H9 (cell line): ENCODE data around the gene PDZD8. TPM values are rescaled to one million over a fixed set of nuclear protein-coding genes. Genes with fewer than 3 reads are reported as not detected.

Source experiments
- DNase-seq: peaks from one replicate; pipeline ENCODE4 v3.0.0-alpha.2; 2017
- H2AFZ ChIP-seq: one replicate; pipeline ENCODE4 v1.6.1; 2013; ENCODE audit warnings: mild to moderate bottlenecking, low read length, control low read depth, moderate library complexity
- H2AK5ac ChIP-seq: 2 replicates; pipeline ENCODE4 v1.6.1; 2013; ENCODE audit warnings: low read length, control low read depth, mixed read lengths; ENCODE audit not compliant: insufficient read length
- H2BK120ac ChIP-seq: one replicate; pipeline ENCODE4 v1.6.1; 2013; ENCODE audit warnings: low read depth, mild to moderate bottlenecking, low read length, control low read depth, inconsistent platforms; ENCODE audit not compliant: poor library complexity, severe bottlenecking
- H2BK12ac ChIP-seq: 2 replicates; pipeline ENCODE4 v1.6.1; 2013; ENCODE audit warnings: low read length, control low read depth, mixed read lengths, low read depth; ENCODE audit not compliant: insufficient read length
- H2BK15ac ChIP-seq: 2 replicates; pipeline ENCODE4 v1.6.1; 2013; ENCODE audit warnings: low read depth, low read length, control low read depth
- H2BK20ac ChIP-seq: one replicate; pipeline ENCODE4 v1.6.1; 2013; ENCODE audit warnings: low read depth, mild to moderate bottlenecking, low read length, control low read depth, inconsistent platforms; ENCODE audit not compliant: poor library complexity, severe bottlenecking
- H2BK5ac ChIP-seq: 2 replicates; pipeline ENCODE4 v1.6.1; 2013; ENCODE audit warnings: low read length, control low read depth, mixed read lengths; ENCODE audit not compliant: insufficient read length
- H3K14ac ChIP-seq: 2 replicates; pipeline ENCODE4 v1.6.1; 2013; ENCODE audit warnings: low read length, control low read depth; ENCODE audit not compliant: insufficient read depth
- H3K18ac ChIP-seq: 2 replicates; pipeline ENCODE4 v1.6.1; 2013; ENCODE audit warnings: low read depth, mild to moderate bottlenecking, mixed read lengths, low read length, control low read depth; ENCODE audit not compliant: insufficient read length
- H3K23ac ChIP-seq: 2 replicates; pipeline ENCODE4 v1.6.1; 2013; ENCODE audit warnings: low read length, control low read depth, mixed read lengths, low read depth; ENCODE audit not compliant: insufficient read length
- H3K23me2 ChIP-seq: 2 replicates; pipeline ENCODE4 v1.6.1; 2013; ENCODE audit warnings: low read depth, mild to moderate bottlenecking, mixed read lengths, low read length, control low read depth; ENCODE audit not compliant: insufficient read length, poor library complexity, severe bottlenecking
- H3K27ac ChIP-seq: 2 replicates; pipeline ENCODE4 v1.5.1; 2013; ENCODE audit warnings: low read length, control low read depth, mixed read lengths, low read depth; ENCODE audit not compliant: insufficient read length
- H3K27me3 ChIP-seq: 2 replicates; pipeline ENCODE4 v1.6.1; 2013; ENCODE audit warnings: low read length, control low read depth, inconsistent platforms; ENCODE audit not compliant: insufficient read depth
- H3K4ac ChIP-seq: 2 replicates; pipeline ENCODE4 v1.6.1; 2013; ENCODE audit warnings: low read depth, mild to moderate bottlenecking, control low read depth, inconsistent platforms, low read length, moderate library complexity
- H3K4me1 ChIP-seq: 2 replicates; pipeline ENCODE4 v1.6.1; 2013; ENCODE audit warnings: low read length, control low read depth, inconsistent platforms; ENCODE audit not compliant: insufficient read depth
- H3K4me2 ChIP-seq: 2 replicates; pipeline ENCODE4 v1.6.1; 2013; ENCODE audit warnings: low read length, control low read depth, mixed read lengths; ENCODE audit not compliant: insufficient read length, insufficient read depth
- H3K56ac ChIP-seq: 2 replicates; pipeline ENCODE4 v1.6.1; 2013; ENCODE audit warnings: low read depth, mild to moderate bottlenecking, mixed read lengths, low read length, control low read depth; ENCODE audit not compliant: insufficient read length
- H3K79me1 ChIP-seq: 2 replicates; pipeline ENCODE4 v1.6.1; 2013; ENCODE audit warnings: low read depth, mild to moderate bottlenecking, moderate library complexity, low read length, control low read depth, inconsistent platforms; ENCODE audit not compliant: insufficient read depth, poor library complexity, severe bottlenecking
- H3K79me2 ChIP-seq: 2 replicates; pipeline ENCODE4 v1.6.1; 2013; ENCODE audit warnings: low read length, control low read depth, inconsistent platforms; ENCODE audit not compliant: insufficient read depth
- H3K9ac ChIP-seq: 2 replicates; pipeline ENCODE4 v1.6.1; 2013; ENCODE audit warnings: low read length, control low read depth, mixed read lengths; ENCODE audit not compliant: insufficient read length; ENCODE audit errors: extremely low read depth
- H3K9me3 ChIP-seq: one replicate; pipeline ENCODE4 v1.6.1; 2013; ENCODE audit warnings: low read depth, low read length, inconsistent platforms; ENCODE audit not compliant: control insufficient read depth
- H3T11ph ChIP-seq: one replicate; pipeline ENCODE4 v1.6.1; 2013; ENCODE audit warnings: mild to moderate bottlenecking, low read length, control low read depth, inconsistent platforms
- H4K20me1 ChIP-seq: one replicate; pipeline ENCODE4 v1.6.1; 2013; ENCODE audit not compliant: control insufficient read depth, insufficient read length, insufficient read depth
- H4K5ac ChIP-seq: 2 replicates; pipeline ENCODE4 v1.6.1; 2013; ENCODE audit warnings: low read depth, mild to moderate bottlenecking, mixed read lengths, low read length, control low read depth; ENCODE audit not compliant: insufficient read length
- H4K8ac ChIP-seq: replicated peaks from 2 replicates; pipeline ENCODE4 v1.6.1; 2013; ENCODE audit warnings: low read length, control low read depth, mixed read lengths, low read depth; ENCODE audit not compliant: insufficient read length
- H4K91ac ChIP-seq: 2 replicates; pipeline ENCODE4 v1.6.1; 2013; ENCODE audit warnings: low read depth, mild to moderate bottlenecking, moderate library complexity, mixed read lengths, low read length, control low read depth; ENCODE audit not compliant: insufficient read length
- H3K27ac Mint-ChIP-seq, 3 experiments: 2 replicates in 2 of 3; 3 replicates in 1 of 3; pipeline ENCODE4 v1.8.0; 2020 to 2021; ENCODE audit warnings: mixed read lengths in 3 of 3, mild to moderate bottlenecking in 1 of 3, moderate library complexity in 1 of 3
- H3K27me3 Mint-ChIP-seq: 2 replicates; pipeline ENCODE4 v1.8.0; 2021; ENCODE audit warnings: low read depth, mild to moderate bottlenecking, moderate library complexity, mixed read lengths
- H3K36me3 Mint-ChIP-seq, 3 experiments: 2 replicates in 2 of 3; 3 replicates in 1 of 3; pipeline ENCODE4 v1.8.0; 2020 to 2021; ENCODE audit warnings: low read depth in 3 of 3, mixed read lengths in 3 of 3; ENCODE audit not compliant: insufficient read depth in 1 of 3
- H3K4me1 Mint-ChIP-seq, 2 experiments: 2 replicates each; pipeline ENCODE4 v1.8.0; 2020; ENCODE audit warnings: mixed read lengths in 2 of 2
- H3K4me3 Mint-ChIP-seq, 2 experiments: 2 replicates in 1 of 2; 3 replicates in 1 of 2; pipeline ENCODE4 v1.8.0; 2020 to 2021; ENCODE audit warnings: mild to moderate bottlenecking in 2 of 2, mixed read lengths in 2 of 2, moderate library complexity in 1 of 2
- H3K9me3 Mint-ChIP-seq, 2 experiments: 2 replicates in 1 of 2; 3 replicates in 1 of 2; pipeline ENCODE4 v1.8.0; 2020; ENCODE audit warnings: mild to moderate bottlenecking in 2 of 2, mixed read lengths in 2 of 2, moderate library complexity in 1 of 2
- WGBS: extraction: QIAGEN DNeasy Blood & Tissue Kit; methylation state at CpG from one replicate; pipeline ENCODE4 v1.1.7; 2013; ENCODE audit warnings: missing lambda C conversion rate, low lambda C conversion rate, mixed read lengths; ENCODE audit not compliant: insufficient read length; ENCODE audit errors: extremely low coverage; 5-methylcytosine and 5-hydroxymethylcytosine counted together
- total RNA-seq: library from RNA; stranded (reverse); gene quantifications from 2 replicates; pipeline ENCODE4 v1.2.1, GENCODE V29; 2021
- TF ChIP-seq, protein P1 (sequence below): fragments of 200-600 bp; sonication (generic); conservative IDR thresholded peaks from 3 replicates; pipeline ENCODE4 v1.8.0; 2021; ENCODE audit warnings: antibody characterized with exemption, mild to moderate bottlenecking

Gene PDZD8
- total RNA-seq, 1 experiment from 2014 or later, result 38.2 TPM

DNA sequence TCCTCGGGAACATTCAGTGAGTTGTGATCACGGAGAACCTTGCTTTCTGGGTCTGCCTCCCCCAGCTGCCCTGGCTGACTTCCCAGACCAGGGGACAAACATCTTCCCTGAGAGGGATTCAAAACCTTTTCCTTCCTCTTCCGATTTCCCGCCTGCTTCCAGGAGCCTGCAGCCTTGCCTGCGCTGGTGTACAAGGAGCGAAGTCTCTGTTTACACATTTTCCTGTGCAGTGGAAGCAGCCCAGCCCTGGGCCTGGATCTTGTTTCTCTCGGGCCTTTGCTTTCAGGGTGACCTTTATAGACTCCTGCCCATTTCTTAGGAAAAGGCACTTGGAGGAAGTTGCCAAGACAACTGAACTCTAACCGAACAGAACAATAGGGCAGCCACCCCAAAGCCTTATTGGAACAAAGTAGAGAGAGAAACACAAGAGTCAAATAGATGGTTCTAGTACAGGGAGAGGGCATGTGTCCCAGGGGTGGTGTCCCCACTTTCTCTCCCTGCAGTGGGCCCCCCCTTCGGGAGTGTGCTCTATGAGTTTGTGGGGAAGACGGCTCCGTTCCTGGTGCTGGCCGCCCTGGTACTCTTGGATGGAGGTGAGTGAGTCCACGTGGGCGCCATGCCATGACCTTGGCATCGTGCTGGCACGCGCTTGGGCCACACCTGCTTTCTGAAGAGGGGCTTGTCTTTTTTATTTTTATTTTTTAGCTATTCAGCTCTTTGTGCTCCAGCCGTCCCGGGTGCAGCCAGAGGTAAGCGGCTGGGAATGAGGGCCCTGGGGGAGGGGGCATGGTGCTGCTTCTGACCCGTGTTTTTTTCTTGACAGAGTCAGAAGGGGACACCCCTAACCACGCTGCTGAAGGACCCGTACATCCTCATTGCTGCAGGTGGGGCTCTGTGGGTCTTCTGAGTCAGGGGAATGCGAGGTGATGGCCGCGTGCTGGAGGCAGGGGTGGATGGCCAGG, 120.2 kb downstream of the PDZD8 start:
- Histone ChIP-seq H3K23me2 (no peaks in the 10 kb centered on the region), H3T11ph (no peak overlapping the region), H3K4ac (no peak overlapping the region), H2BK120ac (no peak overlapping the region), H3K9ac (no peak overlapping the region), H3K79me1 (no peaks in the 10 kb centered on the region), H3K27me3 (no peaks in the 10 kb centered on the region), H2BK20ac (no peak overlapping the region), H3K56ac (no peak overlapping the region), H2BK15ac (no peak overlapping the region), H4K5ac (no peak overlapping the region), H3K14ac (no peak overlapping the region), H2AK5ac (no peak overlapping the region), H2BK12ac (no peak overlapping the region), H3K9me3 (no peaks in the 10 kb centered on the region), H3K27ac (no peak overlapping the region), H3K4me1 (peaks cover 2% of the 10 kb centered on the region; the same call in 1 of the 2 replicates), H3K79me2 (no peaks in the 10 kb centered on the region), H4K91ac (no peak overlapping the region), H2AFZ (no peak overlapping the region), H3K23ac (no peak overlapping the region), H2BK5ac (no peak overlapping the region), H4K20me1 (no peaks in the 10 kb centered on the region), H3K18ac (no peak overlapping the region), H4K8ac (no peak overlapping the region), H3K4me2 (no peak overlapping the region)
- WGBS, result no CpG with 5 or more reads among the region's 26 CpGs
- Mint-ChIP-seq H3K36me3 (no peaks in the 10 kb centered on the region), H3K9me3 (no peaks in the 10 kb centered on the region), H3K4me3 (no peak overlapping the region), H3K27ac (peak overlapping the region in 1 of 3 experiments; percentile 72; a peak in 1 of 7 replicates), H3K4me1 (peaks cover 20 to 33% of the 10 kb centered on the region in 2 experiments), H3K27me3 (no peaks in the 10 kb centered on the region)
- TF ChIP-seq, protein P1, sequence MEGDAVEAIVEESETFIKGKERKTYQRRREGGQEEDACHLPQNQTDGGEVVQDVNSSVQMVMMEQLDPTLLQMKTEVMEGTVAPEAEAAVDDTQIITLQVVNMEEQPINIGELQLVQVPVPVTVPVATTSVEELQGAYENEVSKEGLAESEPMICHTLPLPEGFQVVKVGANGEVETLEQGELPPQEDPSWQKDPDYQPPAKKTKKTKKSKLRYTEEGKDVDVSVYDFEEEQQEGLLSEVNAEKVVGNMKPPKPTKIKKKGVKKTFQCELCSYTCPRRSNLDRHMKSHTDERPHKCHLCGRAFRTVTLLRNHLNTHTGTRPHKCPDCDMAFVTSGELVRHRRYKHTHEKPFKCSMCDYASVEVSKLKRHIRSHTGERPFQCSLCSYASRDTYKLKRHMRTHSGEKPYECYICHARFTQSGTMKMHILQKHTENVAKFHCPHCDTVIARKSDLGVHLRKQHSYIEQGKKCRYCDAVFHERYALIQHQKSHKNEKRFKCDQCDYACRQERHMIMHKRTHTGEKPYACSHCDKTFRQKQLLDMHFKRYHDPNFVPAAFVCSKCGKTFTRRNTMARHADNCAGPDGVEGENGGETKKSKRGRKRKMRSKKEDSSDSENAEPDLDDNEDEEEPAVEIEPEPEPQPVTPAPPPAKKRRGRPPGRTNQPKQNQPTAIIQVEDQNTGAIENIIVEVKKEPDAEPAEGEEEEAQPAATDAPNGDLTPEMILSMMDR, result no peak
- DNase-seq, result no peak
